GM18508 (cell line): ENCODE data around the gene UBE3C.
"Not testable (repeated sequence)": the region's sequence is repeated elsewhere in the genome, so short reads cannot be mapped to it uniquely, and the experiment has no call there.

Source experiments
- ATAC-seq: cut with Tn5 transposase; IDR thresholded peaks from one replicate; pipeline ENCODE4 v1.9.1; 2021; ENCODE audit warnings: moderate number of reproducible peaks; ENCODE audit not compliant: insufficient read depth, unreplicated experiment

Gene UBE3C

GRCh38 chr7:157228864-157229422, 90.2 kb downstream of the UBE3C start:
- ATAC-seq, result no peak

- no peak for ATAC-seq
Measured at GRCh38 chr7:157233677-157234076, 95.0 kb downstream of the UBE3C start.

- ATAC-seq, result no peak
Measured at GRCh38 chr7:157234271-157234670, 95.5 kb downstream of the UBE3C start.

GRCh38 chr7:157235357-157236333, 96.9 kb downstream of the UBE3C start:
- no peak for ATAC-seq

- no peak for ATAC-seq
Measured at GRCh38 chr7:157238087-157238486, 99.4 kb downstream of the UBE3C start.

GRCh38 chr7:157239571-157240270, 101.0 kb downstream of the UBE3C start:
- ATAC-seq, result no peak

- no peak for ATAC-seq
Measured at GRCh38 chr7:157241631-157242030, 102.9 kb downstream of the UBE3C start.

- no peak for ATAC-seq
Measured at GRCh38 chr7:157244516-157245294, 106.0 kb downstream of the UBE3C start.

GRCh38 chr7:157246052-157246451, 107.3 kb downstream of the UBE3C start:
- ATAC-seq, result no peak

- no peak for ATAC-seq
Measured at GRCh38 chr7:157248659-157249058, 109.9 kb downstream of the UBE3C start.

- ATAC-seq, result no peak
Measured at GRCh38 chr7:157250605-157251228, 112.0 kb downstream of the UBE3C start.

- ATAC-seq, result not testable (repeated sequence)
Measured at GRCh38 chr7:157251817-157252216, 113.1 kb downstream of the UBE3C start.

GRCh38 chr7:157253850-157254249, 115.1 kb downstream of the UBE3C start:
- no peak for ATAC-seq

GRCh38 chr7:157254781-157255180, 116.1 kb downstream of the UBE3C start:
- not testable (repeated sequence) for ATAC-seq

- ATAC-seq, result no peak
Measured at GRCh38 chr7:157255201-157255606, 116.5 kb downstream of the UBE3C start.

- no peak for ATAC-seq
Measured at GRCh38 chr7:157263156-157263555, 124.4 kb downstream of the UBE3C start.

GRCh38 chr7:157265051-157265450, 126.3 kb downstream of the UBE3C start:
- ATAC-seq, result no peak

GRCh38 chr7:157266272-157266671, 127.5 kb downstream of the UBE3C start:
- no peak for ATAC-seq

GRCh38 chr7:157267516-157267915, 128.8 kb downstream of the UBE3C start:
- no peak for ATAC-seq

- no peak for ATAC-seq
Measured at GRCh38 chr7:157267956-157268355, 129.2 kb downstream of the UBE3C start.
